ENCODE results near the gene F2RL1.
"Not testable (repeated sequence)": the region's sequence is repeated elsewhere in the genome, so short reads cannot be mapped to it uniquely, and the experiment has no call there.

Gene F2RL1

DNA sequence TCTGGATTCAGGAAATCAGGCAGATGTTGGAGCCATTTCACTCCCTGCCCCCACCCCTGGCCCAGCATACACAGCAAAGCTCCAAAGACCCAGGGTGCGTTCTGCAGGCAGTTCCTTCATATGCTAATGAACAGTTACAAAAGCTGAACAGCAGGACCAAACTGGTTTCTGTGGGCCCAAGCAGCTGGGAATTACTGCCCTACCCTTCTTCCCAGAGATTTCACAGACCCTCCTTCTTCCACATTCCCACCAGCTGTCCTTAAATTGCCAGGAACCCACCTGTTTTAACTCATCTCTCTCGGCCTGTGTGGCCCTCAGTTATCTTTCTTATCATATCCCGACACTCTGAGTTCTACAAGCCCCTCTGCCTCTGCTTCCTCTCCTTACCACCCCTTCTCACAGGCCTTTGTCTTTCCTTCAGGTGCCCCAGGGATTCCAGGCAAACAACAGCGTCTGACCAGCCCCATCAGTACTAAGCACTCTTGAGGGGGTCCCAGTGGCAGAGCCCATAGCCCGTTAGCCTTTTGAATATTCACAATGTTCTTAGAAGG is 10.6 kb upstream of the F2RL1 start:
- no peak for DNase-seq

DNA sequence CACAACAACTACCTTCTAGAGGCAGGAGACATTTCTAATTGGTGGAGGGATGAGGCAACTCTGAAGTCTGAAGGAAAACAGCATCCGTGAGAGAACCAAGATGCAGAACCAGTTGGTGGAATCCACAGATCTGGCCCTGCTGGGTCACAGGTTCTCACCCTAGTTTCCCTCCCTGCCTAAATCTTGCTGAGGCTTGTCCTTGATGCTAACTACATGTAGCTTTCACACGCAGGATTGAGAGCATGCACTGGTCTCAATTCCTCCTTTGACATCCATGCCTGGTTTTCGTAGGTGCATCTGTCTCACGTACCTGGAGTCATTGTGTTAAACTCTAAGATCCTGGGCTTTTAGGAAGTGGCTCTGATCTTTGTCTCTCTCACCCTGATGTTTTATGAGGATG is 9.7 kb upstream of the F2RL1 start:
- DNase-seq: no peak

DNA sequence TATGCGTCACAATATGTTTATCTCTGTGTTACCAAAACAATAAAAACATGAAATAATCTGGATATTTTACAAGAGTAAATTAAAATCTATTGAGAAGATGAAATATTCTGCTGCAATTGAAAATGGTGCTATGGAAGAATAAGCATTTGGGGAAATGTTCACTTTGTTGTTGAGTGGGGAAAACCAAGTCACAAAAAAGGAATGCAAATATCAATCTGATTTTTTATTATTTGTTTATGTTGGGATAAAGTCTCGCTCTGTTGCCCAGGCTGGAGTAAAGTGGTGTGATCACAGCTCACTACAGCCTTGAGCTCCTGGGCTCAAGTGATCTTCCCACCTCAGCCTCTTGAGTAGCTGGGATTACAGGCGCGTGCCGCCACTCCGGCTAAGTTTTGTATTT is 8.6 kb upstream of the F2RL1 start:
- no peak for DNase-seq

DNA sequence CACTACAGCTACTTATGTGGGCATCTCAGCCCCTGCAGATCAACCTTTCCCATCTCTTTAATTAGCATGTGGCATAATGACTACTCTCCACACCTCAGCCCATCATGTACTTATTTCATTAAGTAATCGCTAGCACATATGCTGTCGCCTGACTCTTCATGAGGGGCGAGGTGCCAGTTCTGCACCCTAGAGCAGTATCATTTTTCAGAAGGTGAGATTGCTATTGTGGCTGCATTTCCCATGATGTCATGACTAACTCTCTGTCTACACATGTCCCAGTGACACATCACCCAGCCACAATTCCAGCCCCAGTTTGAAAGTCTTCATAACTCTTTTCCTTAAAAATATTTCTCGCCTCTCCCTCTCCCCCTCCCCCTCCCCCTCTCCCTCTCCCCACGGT is 7.6 kb upstream of the F2RL1 start:
- no peak for DNase-seq

DNA sequence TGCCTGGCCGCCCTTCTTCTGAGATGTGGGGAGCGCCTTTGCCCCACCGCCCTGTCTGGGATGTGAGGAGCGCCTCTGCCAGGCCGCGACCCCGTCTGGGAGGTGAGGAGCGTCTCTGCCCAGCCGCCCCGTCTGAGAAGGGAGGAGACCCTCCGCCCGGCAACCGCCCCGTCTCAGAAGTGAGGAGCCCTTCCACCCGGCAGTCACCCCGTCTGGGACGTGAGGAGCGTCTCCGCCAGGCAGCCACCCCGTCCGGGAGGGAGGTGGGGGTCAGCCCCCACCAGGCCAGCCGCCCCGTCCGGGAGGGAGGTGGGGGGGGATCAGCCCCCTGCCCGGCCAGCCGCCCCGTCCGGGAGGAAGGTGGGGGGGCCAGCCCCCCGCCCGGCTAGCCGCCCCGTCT is 6.6 kb upstream of the F2RL1 start:
- DNase-seq: not testable (repeated sequence)

DNA sequence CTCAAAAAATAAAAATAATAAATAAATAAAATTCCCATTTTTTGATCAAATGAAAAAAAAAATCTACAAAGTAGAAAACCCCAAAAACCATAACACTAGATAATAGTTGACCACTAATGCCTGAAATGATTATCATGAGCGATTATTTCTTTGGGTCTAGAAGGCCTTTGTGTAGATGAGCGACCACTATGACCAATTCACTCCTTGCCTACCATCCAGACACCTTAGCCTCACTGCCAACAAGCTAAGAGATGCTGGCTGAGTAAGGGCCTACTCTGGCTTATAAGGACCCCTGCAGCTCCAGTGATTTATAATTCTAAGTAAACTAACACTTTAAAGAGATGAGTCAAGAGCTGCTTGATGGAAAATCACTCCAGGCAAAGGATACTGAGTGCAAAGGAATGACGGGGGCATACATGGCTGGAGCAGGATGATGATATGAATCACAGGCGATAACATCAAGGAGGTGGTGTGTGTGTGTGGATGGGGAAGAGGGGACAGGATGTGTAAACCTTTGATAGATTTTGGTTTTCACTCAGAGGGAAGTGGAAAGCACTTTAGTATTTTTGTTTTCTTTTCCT is 4.8 kb upstream of the F2RL1 start:
- DNase-seq: no peak

DNA sequence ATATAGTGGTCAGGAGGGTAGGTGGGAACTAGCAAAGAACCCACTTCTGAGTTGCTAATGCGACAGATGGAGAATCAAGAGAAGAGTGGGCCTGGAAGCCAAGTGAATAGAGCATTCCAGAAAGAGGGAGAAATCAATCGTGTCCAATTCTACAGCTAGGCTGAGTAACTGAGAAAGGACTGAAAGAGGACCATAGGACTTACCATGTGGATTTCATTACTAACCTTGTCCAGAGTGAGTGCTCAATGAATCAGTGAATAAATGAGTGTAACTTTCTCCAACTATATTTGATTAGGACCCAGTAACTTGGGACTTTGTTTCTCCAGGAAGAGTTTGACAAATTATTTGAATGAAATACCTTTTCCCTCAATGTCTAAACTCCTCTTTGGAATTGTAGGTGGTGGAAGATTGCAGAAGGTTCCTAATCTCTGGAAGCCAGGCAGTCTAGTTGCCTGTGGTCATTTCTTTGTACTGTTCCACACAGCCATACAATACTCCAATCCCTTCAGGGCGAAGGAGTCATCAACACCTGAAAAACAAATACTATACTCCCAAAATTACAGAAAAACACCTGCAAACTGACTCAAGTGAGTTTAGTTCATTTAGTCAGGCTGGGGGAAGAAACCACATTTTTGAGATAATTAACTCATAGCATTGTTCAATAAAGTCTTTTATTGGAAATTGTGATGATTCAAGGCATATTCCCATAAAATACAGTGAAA is 2.6 kb upstream of the F2RL1 start:
- DNase-seq: no peak

DNA sequence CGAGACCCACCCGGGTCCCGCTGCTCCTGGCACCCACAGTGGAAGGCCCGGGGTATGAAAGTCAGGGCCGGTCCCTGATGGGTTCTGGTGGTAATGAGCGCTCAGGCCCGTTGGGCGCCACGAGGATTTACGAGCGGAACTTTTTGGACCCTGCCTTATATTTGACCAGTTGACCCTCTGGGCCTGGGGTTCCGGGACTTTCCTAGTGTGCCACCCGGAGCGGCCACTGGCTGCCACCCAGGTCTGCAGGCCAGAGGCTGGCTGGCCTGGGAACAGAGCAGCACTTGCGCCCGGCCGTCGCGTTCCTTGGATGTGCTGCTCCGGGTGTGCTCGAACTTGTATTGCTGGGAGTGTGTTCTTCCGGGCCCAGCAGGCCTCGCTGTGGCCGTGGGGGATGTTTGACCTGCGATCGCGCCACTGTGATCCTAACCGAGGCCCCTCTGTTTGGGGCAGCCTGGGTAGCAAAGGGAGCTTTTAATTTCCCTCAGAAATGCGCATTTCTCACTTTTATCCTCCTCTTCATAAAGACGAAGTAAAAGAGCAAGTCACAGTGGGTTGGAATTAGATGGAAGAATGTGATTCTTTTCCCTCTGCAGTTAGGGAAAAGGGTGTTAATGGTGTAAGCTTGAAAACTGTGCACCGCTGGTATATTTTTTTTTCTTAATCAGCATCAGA is 1.2 kb downstream of the F2RL1 start:
- DNase-seq: no peak

DNA sequence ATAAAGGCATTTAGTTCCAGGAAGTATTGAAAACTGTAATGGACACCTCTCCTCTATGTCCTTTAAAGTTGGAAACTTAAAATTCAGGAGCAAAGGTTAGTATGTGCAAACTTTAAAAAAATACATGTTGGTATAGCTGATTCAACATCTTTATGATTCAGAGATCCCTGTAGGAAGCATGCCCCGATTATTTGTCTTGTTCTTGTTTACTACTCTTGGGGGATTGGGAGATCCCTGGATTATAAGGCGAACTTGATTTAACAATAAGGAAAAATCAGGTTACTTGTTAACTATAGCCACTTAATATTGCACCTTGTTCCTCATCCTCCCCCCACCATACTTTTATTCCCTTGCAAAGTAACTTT is 1.7 kb downstream of the F2RL1 start:
- DNase-seq: no peak

DNA sequence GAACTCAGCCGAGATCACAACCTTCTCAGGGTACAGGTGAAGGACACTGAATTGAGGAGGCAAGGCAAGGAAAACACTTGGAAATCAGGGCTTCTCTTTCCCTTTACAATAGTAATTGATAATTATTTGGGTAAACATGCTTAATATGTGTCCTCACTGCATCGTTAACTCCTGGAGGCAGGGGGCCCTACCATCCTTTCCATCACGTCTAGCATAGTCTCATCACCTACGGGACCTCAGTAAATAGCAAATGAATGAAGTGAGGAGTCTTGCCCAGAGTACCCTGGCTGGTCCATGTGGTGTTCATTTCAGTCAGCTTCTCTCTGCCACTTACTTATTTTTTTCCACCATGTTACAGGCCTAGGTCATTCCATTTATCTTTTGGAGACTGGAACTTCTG is 2.3 kb downstream of the F2RL1 start:
- no peak for DNase-seq

DNA sequence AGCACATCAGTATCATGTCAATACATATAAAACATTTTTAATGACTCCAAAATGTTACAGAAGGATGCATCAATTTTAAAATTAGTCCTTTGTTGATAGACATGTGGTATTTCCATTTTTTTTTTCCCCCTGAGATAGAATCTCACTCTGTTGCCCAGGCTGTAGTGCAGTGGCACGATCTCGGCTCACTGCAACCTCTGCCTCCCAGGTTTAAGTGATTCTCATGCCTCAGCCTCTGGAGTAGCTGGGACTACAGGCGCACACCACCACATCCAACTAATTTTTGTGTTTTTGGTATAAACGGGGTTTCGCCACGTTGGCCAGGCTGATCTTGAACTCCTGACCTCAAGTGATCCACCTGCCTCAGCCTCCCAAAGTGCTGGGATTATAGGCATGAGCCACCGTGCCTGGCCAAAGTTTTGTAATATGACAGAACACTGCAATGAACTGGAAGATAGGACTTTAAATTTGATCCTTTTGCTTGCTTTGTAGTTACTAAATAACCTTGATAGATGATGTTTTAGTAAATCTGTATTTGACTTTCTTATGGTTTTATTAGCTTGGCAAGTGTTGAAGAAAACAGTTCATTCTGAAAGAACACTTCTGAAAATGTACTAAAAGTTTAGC is 3.4 kb downstream of the F2RL1 start:
- DNase-seq: not testable (repeated sequence)

DNA sequence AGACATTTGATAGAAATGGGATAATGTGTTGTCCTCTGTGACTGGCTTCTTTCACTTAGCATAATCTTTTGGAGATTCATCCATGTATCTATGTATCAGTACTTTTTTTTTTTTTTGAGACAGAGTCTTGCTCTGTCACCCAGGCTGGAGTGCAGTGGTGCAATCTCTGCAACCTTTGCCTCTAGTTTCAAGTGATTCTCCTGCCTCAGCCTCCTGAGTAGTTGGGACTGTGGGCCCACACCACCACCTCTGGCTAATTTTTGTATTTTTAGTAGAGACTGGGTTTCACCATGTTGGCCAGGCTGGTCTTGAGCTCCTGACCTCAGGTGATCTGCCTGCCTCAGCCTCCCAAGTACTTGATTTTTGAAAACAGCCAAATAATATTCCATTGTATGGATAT is 7.6 kb downstream of the F2RL1 start:
- not testable (repeated sequence) for DNase-seq

DNA sequence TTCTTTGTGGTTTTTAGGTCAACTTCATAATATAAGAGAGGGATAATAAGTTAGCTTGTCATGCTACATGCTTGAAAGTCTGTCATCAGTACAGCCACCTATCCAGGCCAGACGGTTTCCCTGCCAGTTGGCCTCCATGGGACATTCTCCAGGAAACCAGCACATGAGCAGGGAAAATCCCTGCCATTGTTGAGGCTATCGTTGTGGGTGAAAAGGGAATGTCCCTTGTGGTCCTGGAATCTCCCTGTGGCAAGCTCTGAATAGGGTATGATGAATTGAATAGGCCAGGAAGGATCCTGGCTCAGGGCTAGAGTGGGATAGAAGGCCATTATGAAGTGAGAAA is 12.3 kb downstream of the F2RL1 start:
- DNase-seq: no peak

DNA sequence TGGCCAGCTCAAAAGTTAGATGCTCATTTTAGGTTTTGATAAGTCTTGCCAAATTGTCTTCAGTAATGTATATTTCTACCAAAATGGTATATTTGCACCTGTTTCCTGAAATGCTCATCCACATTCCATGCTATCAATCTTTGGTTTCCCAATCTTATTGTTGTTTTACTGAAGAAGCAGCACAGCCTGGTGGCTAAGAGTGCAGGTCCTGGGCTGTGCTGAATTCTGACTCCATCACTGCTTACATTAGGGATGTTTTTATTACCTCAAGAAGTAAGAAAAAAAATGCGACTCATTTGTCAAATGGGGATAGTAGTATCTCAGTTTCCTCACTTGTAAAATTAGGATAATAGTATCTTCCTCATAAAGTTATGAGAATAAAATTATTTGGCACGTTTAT is 17.4 kb downstream of the F2RL1 start:
- no peak for DNase-seq

DNA sequence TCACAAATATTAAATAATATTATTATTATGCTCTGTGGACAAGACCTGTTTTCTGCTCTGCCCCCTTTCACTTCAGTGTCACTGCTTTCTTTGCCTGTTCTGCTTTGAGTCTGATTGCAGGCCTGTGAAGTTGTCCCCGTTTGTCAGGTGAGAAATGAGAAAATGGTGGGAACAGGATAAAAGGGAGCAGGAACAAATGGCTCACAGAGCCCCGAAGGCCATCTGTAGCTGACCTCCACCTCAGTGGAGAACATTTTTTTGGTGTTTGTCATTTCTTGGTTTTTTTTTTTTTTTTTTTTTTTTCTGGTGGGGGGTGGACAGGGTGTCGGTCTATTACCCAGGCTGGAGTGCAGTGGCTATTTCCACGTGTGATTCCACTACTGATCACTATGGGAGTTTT is 17.8 kb downstream of the F2RL1 start:
- no peak for DNase-seq

DNA sequence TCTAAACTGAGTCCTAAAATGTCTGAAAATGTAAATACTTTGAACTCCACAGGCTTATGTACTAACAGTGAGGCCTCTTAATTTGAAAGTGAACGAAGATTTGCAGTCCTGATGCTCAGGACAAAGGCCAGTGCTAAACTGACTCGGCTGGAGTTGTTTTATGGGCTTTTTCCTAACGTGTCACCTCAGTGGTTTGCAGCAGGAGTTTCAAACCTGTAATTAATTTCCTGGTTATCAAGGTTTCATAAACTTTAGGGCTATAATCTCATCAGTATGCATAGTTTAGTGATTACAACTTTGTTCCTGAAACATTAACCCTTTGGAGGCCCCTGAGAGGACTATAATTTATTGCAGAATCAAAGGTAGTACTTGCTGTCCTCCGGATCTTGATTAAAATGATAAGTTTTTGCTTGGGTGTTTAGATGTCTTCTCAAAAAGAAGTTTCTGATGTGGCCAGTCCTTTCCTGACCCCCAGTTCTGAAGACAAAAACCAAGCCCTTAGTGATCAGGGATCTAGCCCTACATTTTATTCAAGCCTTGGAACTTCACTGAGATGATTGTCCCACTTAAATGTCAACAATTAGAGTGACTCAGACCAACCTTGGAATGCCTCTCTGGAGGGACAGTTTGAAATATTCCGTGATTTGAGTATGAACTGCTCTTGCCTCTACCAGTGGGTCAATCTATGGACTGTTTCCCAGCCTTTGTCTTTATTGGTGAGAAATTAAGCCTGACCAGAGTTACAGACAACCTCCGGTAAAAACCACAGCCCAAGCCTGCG is 19.8 kb downstream of the F2RL1 start:
- no peak for DNase-seq

DNA sequence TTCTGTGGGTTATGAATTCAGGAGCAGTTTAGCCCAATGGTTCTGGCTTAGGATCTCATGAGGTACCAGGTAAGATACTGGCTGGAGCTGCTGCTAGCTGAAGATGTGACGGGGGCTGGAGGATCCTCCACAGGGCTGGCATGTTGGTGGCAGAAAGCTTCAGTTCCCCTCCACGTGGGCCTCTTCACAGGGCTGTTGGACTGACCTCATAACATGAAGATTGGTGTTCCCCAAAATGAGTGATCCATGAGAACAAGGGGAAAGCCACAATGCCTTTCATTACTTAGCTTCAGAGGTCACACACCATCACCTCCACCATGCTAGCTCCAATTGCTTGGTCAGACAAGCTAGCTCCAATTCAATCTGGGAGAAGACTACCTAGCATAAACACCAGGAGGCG is 22.5 kb downstream of the F2RL1 start:
- DNase-seq: no peak

DNA sequence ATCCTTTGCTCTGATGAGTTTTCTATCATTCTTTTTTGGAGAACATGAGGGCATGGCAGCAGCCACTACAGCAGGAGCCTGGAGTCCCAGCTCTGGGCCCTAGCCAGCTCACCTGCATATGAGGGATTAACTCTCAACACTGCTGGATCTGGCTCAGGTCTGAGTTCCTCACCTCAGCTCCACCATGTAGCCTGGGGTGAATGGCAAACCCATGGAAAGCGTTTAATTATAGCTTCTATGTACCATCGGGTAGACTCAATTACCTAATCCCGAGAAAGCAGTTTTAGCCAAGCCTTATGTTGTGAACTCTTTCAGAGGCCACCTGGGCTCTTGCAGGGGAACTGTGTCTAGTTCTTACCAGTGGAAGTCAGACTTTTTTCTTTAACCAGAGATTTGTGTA is 27.1 kb downstream of the F2RL1 start:
- DNase-seq: no peak

DNA sequence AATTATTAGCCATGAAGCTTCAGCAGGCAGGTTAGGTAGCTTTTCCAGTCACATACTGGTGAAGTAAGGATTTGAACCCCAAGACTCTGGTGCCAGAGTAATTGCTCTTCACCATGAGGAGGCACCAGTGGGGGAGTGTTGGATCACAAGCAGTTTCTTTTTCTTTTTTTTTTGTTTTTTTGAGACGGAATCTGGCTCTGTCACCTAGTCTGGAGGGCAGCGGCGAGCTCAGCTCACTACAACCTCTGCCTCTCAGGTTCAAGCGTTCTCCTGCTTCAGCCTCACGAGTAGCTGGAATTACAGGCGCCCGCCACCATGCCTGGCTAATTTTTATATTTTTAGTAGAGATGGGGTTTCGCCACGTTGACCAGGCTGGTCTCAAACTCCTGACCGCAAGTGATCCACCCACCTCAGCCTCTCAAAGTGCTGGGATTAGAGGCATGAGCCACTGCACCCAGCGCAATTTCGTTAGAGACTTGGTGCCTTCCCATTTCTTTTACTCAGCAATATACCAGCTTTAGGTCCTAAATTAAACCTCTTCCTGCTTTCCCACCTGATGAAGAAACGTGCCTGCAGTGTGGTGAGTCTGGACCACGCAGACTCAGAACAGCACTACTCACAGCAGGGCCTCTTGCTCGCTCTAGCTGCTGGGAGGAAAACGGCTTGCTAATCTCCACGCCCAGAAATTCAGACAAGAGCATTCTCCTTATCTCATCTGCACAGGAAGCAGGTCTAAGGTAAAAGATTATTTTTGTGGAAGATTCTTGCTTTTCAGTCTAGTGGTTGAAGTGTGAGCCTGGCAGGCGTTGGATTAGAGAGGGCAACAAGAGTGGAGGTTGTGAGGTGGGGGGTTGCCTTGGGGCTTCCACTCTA is 30.8 kb downstream of the F2RL1 start, which contains the start of gene S100Z:
TSS of gene S100Z (plus strand) at position 596 of the 873 bp plus-strand sequence. CDS start 25,346 bp downstream, outside the sequence.
- DNase-seq: no peak

DNA sequence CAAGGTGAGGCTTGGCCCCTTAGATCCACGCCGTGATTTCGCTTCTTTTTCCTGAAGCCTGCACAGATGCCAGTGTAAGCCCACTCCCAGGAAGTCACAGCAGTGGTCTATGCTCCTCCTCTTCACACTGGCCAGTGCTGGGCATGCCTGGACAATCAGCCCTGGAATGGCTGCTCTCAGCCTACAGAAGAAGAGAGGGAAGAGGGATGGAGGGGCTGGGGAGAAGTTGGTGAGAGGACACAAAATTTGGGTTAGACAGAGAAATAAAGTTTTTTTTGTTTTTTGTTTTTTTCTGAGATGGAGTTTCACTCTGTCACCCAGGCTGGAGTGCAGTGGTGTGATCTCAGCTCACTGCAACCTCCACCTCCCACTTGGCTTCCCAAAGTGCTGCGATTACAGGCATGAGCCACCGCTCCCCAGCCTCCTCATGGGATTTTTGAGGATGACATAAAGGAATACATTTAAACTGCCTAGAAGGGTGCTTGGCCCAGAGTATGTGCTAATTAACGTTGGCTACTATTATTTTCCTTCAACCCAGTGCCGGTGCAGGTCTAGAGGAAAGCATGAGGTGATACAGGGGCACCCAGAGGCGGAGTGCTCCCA is 31.8 kb downstream of the F2RL1 start:
- DNase-seq: no peak

DNA sequence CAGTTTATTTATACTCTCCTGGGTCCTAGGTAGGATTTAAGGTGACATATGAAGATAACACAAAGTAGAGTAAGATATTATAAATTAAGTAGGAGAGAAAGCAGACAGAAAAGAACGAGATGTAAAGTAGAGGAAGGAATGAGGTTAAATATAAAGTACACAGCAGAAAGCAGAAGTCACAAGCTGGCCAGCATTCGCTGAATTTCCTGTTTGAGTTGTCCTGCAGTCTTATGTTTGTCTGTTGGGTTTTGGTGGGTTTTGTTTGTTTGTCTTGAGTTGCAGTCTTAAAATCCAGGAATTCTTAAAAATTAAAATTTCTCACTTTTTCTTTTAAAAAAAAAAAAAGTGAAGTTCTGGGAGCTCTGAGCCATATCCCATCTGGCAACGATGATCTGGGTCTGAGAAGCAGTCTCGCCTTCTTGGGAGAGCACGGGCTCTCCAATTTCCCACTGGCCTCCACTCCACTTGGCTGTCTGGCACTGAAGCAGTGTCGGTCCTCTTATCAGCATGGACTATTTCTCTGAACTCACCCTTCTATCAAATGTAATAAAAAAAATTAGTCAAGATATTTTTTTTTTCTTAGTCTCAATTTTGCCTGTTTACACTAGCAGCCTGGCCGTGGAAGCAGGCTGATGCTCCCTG is 33.0 kb downstream of the F2RL1 start:
- no peak for DNase-seq
